ENCODE results near the gene TMEM54. TPM values are rescaled to one million over a fixed set of nuclear protein-coding genes. Genes with fewer than 3 reads are reported as not detected.
A peak's percentile ranks its signal among the peaks of the same experiment; 100 is the strongest.

The TMEM54 gene
- total and polyA plus RNA-seq, 2 of the 13 experiments (the other 11 are each of a cell fraction or from before 2014, with no cell fraction given), result 2.5 to 2.9 TPM

DNA sequence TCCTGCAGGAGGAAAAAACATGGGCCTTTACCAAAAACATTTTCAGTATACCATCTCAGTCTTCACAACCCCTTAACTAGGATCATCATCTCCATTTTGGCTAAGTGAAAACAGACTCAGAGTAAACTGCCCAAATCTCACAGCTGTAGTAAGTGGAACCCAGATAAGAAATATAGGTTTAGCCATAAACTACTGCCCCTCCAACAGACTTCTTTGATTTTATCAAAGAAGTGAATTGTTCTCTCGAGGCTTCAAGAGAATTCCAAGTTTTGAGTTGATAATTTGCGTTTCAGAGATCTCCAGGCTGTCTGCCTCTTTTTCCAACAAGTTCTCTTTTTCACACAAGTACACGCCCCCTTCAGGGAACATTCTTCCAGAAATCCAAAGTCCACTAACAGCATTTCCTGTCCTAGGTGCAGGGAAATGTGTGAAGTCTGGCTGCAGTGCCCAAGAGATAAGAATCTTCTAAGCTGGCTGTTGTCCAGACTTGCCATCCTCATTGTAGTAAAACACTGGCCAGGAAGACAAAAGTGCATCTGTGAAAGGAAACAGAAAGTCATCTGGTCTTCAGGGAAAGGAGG lies 32.6 kb upstream of the TMEM54 start (continued):
- TF ChIP-seq HNRNPUL1 (IDR thresholded peaks at IDR 0.05; ENCODE audit: low read depth, low read length), result no peak
- TF ChIP-seq, protein P1, sequence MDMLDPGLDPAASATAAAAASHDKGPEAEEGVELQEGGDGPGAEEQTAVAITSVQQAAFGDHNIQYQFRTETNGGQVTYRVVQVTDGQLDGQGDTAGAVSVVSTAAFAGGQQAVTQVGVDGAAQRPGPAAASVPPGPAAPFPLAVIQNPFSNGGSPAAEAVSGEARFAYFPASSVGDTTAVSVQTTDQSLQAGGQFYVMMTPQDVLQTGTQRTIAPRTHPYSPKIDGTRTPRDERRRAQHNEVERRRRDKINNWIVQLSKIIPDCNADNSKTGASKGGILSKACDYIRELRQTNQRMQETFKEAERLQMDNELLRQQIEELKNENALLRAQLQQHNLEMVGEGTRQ (IDR thresholded peaks at IDR 0.05; ENCODE audit: low read depth, low read length), result no peak
- TF ChIP-seq, protein P1 (CRISPR knock-in tag; IDR thresholded peaks at IDR 0.05; ENCODE audit: borderline replicate concordance), result no peak
- TF ChIP-seq ZMAT3 (CRISPR knock-in tag; conservative IDR thresholded peaks at IDR 0.05), result no peak
- TF ChIP-seq FOSL2 (CRISPR knock-in tag; IDR thresholded peaks at IDR 0.05), result peak; percentile 65
- TF ChIP-seq, protein P2, sequence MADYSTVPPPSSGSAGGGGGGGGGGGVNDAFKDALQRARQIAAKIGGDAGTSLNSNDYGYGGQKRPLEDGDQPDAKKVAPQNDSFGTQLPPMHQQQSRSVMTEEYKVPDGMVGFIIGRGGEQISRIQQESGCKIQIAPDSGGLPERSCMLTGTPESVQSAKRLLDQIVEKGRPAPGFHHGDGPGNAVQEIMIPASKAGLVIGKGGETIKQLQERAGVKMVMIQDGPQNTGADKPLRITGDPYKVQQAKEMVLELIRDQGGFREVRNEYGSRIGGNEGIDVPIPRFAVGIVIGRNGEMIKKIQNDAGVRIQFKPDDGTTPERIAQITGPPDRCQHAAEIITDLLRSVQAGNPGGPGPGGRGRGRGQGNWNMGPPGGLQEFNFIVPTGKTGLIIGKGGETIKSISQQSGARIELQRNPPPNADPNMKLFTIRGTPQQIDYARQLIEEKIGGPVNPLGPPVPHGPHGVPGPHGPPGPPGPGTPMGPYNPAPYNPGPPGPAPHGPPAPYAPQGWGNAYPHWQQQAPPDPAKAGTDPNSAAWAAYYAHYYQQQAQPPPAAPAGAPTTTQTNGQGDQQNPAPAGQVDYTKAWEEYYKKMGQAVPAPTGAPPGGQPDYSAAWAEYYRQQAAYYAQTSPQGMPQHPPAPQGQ (CRISPR knock-in tag; IDR thresholded peaks at IDR 0.05; ENCODE audit: borderline replicate concordance), result no peak
- TF ChIP-seq, protein P3, sequence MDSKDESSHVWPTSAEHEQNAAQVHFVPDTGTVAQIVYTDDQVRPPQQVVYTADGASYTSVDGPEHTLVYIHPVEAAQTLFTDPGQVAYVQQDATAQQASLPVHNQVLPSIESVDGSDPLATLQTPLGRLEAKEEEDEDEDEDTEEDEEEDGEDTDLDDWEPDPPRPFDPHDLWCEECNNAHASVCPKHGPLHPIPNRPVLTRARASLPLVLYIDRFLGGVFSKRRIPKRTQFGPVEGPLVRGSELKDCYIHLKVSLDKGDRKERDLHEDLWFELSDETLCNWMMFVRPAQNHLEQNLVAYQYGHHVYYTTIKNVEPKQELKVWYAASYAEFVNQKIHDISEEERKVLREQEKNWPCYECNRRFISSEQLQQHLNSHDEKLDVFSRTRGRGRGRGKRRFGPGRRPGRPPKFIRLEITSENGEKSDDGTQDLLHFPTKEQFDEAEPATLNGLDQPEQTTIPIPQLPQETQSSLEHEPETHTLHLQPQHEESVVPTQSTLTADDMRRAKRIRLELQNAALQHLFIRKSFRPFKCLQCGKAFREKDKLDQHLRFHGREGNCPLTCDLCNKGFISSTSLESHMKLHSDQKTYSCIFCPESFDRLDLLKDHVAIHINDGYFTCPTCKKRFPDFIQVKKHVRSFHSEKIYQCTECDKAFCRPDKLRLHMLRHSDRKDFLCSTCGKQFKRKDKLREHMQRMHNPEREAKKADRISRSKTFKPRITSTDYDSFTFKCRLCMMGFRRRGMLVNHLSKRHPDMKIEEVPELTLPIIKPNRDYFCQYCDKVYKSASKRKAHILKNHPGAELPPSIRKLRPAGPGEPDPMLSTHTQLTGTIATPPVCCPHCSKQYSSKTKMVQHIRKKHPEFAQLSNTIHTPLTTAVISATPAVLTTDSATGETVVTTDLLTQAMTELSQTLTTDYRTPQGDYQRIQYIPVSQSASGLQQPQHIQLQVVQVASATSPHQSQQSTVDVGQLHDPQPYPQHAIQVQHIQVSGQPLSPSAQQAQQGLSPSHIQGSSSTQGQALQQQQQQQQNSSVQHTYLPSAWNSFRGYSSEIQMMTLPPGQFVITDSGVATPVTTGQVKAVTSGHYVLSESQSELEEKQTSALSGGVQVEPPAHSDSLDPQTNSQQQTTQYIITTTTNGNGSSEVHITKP (CRISPR knock-in tag; IDR thresholded peaks at IDR 0.05; ENCODE audit: low read depth), result no peak
- TF ChIP-seq GATA4 (IDR thresholded peaks at IDR 0.05; ENCODE audit: borderline replicate concordance, low read depth), result peak; percentile 88; the same call in 1 of the 2 replicates
- TF ChIP-seq PITX1 (CRISPR knock-in tag; IDR thresholded peaks at IDR 0.05), result 0 out of 2 replicates have a peak, but pooled peaks have one; percentile 40
- TF ChIP-seq ZNF670 (CRISPR knock-in tag; IDR thresholded peaks at IDR 0.05; ENCODE audit: borderline replicate concordance), result 0 out of 2 replicates have a peak, but pooled peaks have one; percentile 47
- TF ChIP-seq NFRKB (IDR thresholded peaks at IDR 0.05), result no peak
- 0 out of 2 replicates have a peak, but pooled peaks have one; percentile 41 for TF ChIP-seq ZNF3 (CRISPR knock-in tag; IDR thresholded peaks at IDR 0.05)
- TF ChIP-seq, protein P4, sequence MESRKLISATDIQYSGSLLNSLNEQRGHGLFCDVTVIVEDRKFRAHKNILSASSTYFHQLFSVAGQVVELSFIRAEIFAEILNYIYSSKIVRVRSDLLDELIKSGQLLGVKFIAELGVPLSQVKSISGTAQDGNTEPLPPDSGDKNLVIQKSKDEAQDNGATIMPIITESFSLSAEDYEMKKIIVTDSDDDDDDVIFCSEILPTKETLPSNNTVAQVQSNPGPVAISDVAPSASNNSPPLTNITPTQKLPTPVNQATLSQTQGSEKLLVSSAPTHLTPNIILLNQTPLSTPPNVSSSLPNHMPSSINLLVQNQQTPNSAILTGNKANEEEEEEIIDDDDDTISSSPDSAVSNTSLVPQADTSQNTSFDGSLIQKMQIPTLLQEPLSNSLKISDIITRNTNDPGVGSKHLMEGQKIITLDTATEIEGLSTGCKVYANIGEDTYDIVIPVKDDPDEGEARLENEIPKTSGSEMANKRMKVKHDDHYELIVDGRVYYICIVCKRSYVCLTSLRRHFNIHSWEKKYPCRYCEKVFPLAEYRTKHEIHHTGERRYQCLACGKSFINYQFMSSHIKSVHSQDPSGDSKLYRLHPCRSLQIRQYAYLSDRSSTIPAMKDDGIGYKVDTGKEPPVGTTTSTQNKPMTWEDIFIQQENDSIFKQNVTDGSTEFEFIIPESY (CRISPR knock-in tag; IDR thresholded peaks at IDR 0.05), result peak; percentile 40; the same call in 1 of the 2 replicates
- TF ChIP-seq, protein P5, sequence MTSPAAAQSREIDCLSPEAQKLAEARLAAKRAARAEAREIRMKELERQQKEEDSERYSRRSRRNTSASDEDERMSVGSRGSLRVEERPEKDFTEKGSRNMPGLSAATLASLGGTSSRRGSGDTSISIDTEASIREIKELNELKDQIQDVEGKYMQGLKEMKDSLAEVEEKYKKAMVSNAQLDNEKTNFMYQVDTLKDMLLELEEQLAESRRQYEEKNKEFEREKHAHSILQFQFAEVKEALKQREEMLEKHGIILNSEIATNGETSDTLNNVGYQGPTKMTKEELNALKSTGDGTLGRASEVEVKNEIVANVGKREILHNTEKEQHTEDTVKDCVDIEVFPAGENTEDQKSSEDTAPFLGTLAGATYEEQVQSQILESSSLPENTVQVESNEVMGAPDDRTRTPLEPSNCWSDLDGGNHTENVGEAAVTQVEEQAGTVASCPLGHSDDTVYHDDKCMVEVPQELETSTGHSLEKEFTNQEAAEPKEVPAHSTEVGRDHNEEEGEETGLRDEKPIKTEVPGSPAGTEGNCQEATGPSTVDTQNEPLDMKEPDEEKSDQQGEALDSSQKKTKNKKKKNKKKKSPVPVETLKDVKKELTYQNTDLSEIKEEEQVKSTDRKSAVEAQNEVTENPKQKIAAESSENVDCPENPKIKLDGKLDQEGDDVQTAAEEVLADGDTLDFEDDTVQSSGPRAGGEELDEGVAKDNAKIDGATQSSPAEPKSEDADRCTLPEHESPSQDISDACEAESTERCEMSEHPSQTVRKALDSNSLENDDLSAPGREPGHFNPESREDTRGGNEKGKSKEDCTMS (CRISPR knock-in tag; conservative IDR thresholded peaks at IDR 0.05), result no peak
- TF ChIP-seq NR2F1 (CRISPR knock-in tag; IDR thresholded peaks at IDR 0.05), result no peak
- TF ChIP-seq MEIS2 (CRISPR knock-in tag; IDR thresholded peaks at IDR 0.05), result no peak
- no peak for TF ChIP-seq ZFP41 (CRISPR knock-in tag; IDR thresholded peaks at IDR 0.05; ENCODE audit: borderline replicate concordance)
